Ovary (tissue), 9 donors: ENCODE measurements around the gene ASIC4. TPM values are rescaled to one million over a fixed set of nuclear protein-coding genes. Genes with fewer than 3 reads are reported as not detected.

Experiments used
- DNase-seq, 5 donors: peaks; one replicate each; pipeline ENCODE4 v3.0.0-alpha.2; 2019 to 2020
- H3K27ac ChIP-seq, 2 donors: fragments of 200-600 bp; one replicate each; pipeline versions ENCODE4 v1.5.1 to v1.8.0; 2019 to 2022
- H3K27me3 ChIP-seq: fragments of 200-600 bp; one replicate; pipeline ENCODE4 v1.8.0; 2022
- H3K36me3 ChIP-seq: fragments of 200-600 bp; sonication (generic); one replicate; pipeline ENCODE4 v1.5.1; 2019
- H3K4me1 ChIP-seq: one replicate; pipeline ENCODE4 v1.8.1; 2013; ENCODE audit warnings: mild to moderate bottlenecking, moderate library complexity; ENCODE audit not compliant: insufficient read depth
- H3K4me3 ChIP-seq: fragments of 200-600 bp; sonication (generic); one replicate; pipeline ENCODE4 v1.5.1; 2017
- H3K9me3 ChIP-seq, 2 donors: fragments of 200-600 bp in 1 of 2; sonication (generic) in 1 of 2; one replicate each; pipeline versions ENCODE4 v1.5.1 to v1.8.1; 2013 to 2019; ENCODE audit warnings: mild to moderate bottlenecking in 1 of 2, moderate library complexity in 1 of 2
- CTCF ChIP-seq, 3 donors: fragments of 450-650 bp in 2 of 3; fragments of 200-600 bp in 1 of 3; IDR thresholded peaks; one replicate each; pipeline versions ENCODE4 v1.5.1 to v1.8.0; 2016 to 2022; ENCODE audit warnings: antibody characterized with exemption in 3 of 3, mild to moderate bottlenecking in 1 of 3
- EP300 ChIP-seq: sonication (generic); formaldehyde crosslinking; IDR thresholded peaks from one replicate; pipeline ENCODE4 v1.6.1; 2017; ENCODE audit warnings: antibody characterized with exemption
- POLR2A ChIP-seq: fragments of 450-650 bp; IDR thresholded peaks from one replicate; pipeline ENCODE4 v1.6.1; 2017; ENCODE audit warnings: antibody characterized with exemption, mild to moderate bottlenecking, moderate library complexity
- WGBS, 3 donors: extraction: QIAGEN DNeasy Blood & Tissue Kit in 1 of 3; methylation state at CpG; one replicate each; pipeline versions ENCODE4 v1.1.5 to v1.1.7; 2013 to 2017; 5-methylcytosine and 5-hydroxymethylcytosine counted together
- intact Hi-C, 4 donors: fragments of 100-400 bp; cut with DNase I; formaldehyde crosslinking; loops; one replicate each; pipeline versions ENCODE4 v1.11.0 to v1.15.1; 2022 to 2023
- polyA plus RNA-seq, 2 donors: library from polyadenylated mRNA; stranded (reverse); fragments of 200-250 nt in 1 of 2; fragments of 350-450 nt in 1 of 2; fragmentation: Illumina TruSeq in 1 of 2; extraction: RNeasy Lipid Tissue Mini Kit (QIAGEN cat#74804) in 1 of 2; gene quantifications; one replicate each; pipeline ENCODE4 v1.2.3, GENCODE V29; 2013 to 2014
- total RNA-seq, 7 donors: library from RNA; depleted of rRNA in 2 of 7; stranded (reverse); fragments of >200 nt in 2 of 7; fragmentation: NEBNext Ultra II Directional in 3 of 7; extraction: Animal tissue kit (Norgen Biotek cat#: 25700) in 3 of 7; gene quantifications; one replicate each; pipeline versions ENCODE4 v1.1.0 to v1.2.4, GENCODE V29; 2016 to 2023
- donor health status: DM: no; HTN: no; CAD: no; lungs with moderate emphysema.
- donor health status: DM: no; HTN: no; CAD: no.
- donor health status: Bipolar disorder and iron deficiency.
- donor health status: DM: yes; HTN: yes; CAD: no.
- donor health status: DM: no; HTN: no; CAD: no.
- donor health status: DM: yes; HTN: yes; CAD: no.

ASIC4 gene
- total and polyA plus RNA-seq, 9 donors = 0.05 to 0.28 (median 0.17) TPM; not detected in 5

GRCh38 chr2:219539926-219540678 is 25.8 kb downstream of the ASIC4 start:
- H3K4me1 ChIP-seq = peaks cover 12% of the 10 kb centered on the region
- H3K4me3 ChIP-seq = no peak overlapping the region
- DNase-seq = peak in 2 of 5 donors; percentile 43 to 55
- 85 to 92% (median 91%) methylated on average over 46 of the region's 46 CpGs for whole genome bisulfite sequencing, 3 donors
- TF ChIP-seq POLR2A (no peak), CTCF (IDR thresholded peaks at IDR 0.05) (no peak), EP300 (no peak)
- H3K27me3 ChIP-seq = no peaks in the 10 kb centered on the region
- intact Hi-C loops = loop anchor here in 3 of 4 donors (5.0 to 10.0 kb wide), 4 partner anchors 65 to 375 kb away; partner anchors contain the start of gene NHEJ1 (in 1 of the 3)
- no peaks in the 10 kb centered on the region for H3K36me3 ChIP-seq
- no peak overlapping the region for H3K27ac ChIP-seq
- H3K9me3 ChIP-seq = no peaks in the 10 kb centered on the region

GRCh38 chr2:219540784-219541504 is 26.7 kb downstream of the ASIC4 start:
- 88 to 92% (median 89%) methylated on average over 12 of the region's 12 CpGs for WGBS, 3 donors
- H3K4me3 ChIP-seq = no peak overlapping the region
- no peaks in the 10 kb centered on the region for H3K27me3 ChIP-seq
- peaks cover 12% of the 10 kb centered on the region for H3K4me1 ChIP-seq
- DNase-seq = no peak
- H3K36me3 ChIP-seq = no peaks in the 10 kb centered on the region
- no peaks in the 10 kb centered on the region for H3K9me3 ChIP-seq
- TF ChIP-seq POLR2A = no peak
- TF ChIP-seq EP300 = no peak
- no peak for TF ChIP-seq CTCF (IDR thresholded peaks at IDR 0.05)
- peak overlapping the region in 1 of 2 donors; percentile 3 for H3K27ac ChIP-seq
- intact Hi-C loops = loop anchor here in 2 of 4 donors (1.0 to 5.0 kb wide), 3 partner anchors 101 to 146 kb away; no protein-coding TSS in a partner anchor

GRCh38 chr2:219541611-219542180 is 27.4 kb downstream of the ASIC4 start:
- intact Hi-C loops = loop anchor here (1.0 to 5.0 kb wide), 4 partner anchors 101 to 146 kb away; no protein-coding TSS in a partner anchor
- Histone ChIP-seq H3K36me3 (no peaks in the 10 kb centered on the region), H3K27ac (peak overlapping the region; percentile 28 to 95), H3K27me3 (no peaks in the 10 kb centered on the region), H3K9me3 (no peaks in the 10 kb centered on the region), H3K4me3 (no peak overlapping the region), H3K4me1 (peaks cover 12% of the 10 kb centered on the region)
- no peak for TF ChIP-seq POLR2A
- TF ChIP-seq CTCF (IDR thresholded peaks at IDR 0.05) = peak; percentile 91 to 98 (median 98)
- DNase-seq = peak; percentile 72 to 87 (median 86)
- WGBS, 3 donors = 9 to 22% (median 14%) methylated on average over 37 to 48 of the region's 48 CpGs

GRCh38 chr2:219542931-219543595 is 28.8 kb downstream of the ASIC4 start:
- Histone ChIP-seq H3K4me3 (peak overlapping the region; percentile 82), H3K27me3 (no peaks in the 10 kb centered on the region), H3K36me3 (no peaks in the 10 kb centered on the region), H3K4me1 (peaks cover 12% of the 10 kb centered on the region), H3K9me3 (no peaks in the 10 kb centered on the region), H3K27ac (peak overlapping the region; percentile 88 to 95)
- intact Hi-C loops = loop anchor here (2.0 to 5.0 kb wide), 3 partner anchors 99 to 144 kb away; no protein-coding TSS in a partner anchor
- DNase-seq = peak in 1 of 5 donors; percentile 67
- TF ChIP-seq CTCF (IDR thresholded peaks at IDR 0.05) (no peak), POLR2A (no peak), EP300 (no peak)
- WGBS, 3 donors = 0 to 1% (median 0%) methylated on average over 40 to 66 of the region's 66 CpGs
